HG02840 (cell line): Measurements from ENCODE around the gene UNC5B.

Source experiments
- ATAC-seq: cut with Tn5 transposase; IDR thresholded peaks from one replicate; pipeline ENCODE4 v1.9.1; 2021; ENCODE audit warnings: mild to moderate bottlenecking, moderate library complexity, moderate number of reproducible peaks; ENCODE audit not compliant: unreplicated experiment, low FRiP score

The UNC5B gene

GRCh38 chr10:71309919-71310318, 97.5 kb downstream of the UNC5B start:
- ATAC-seq, result no peak

GRCh38 chr10:71312220-71312619, 99.8 kb downstream of the UNC5B start:
- no peak for ATAC-seq

- ATAC-seq, result no peak
These were observed 100.7 kb downstream of the UNC5B start for GRCh38 chr10:71312811-71313789.

- no peak for ATAC-seq
These were observed 101.8 kb downstream of the UNC5B start for GRCh38 chr10:71314028-71314693.

GRCh38 chr10:71314694-71315225, 102.4 kb downstream of the UNC5B start:
- no peak for ATAC-seq

- ATAC-seq, result no peak
These were observed 103.9 kb downstream of the UNC5B start for GRCh38 chr10:71316056-71316785.

- no peak for ATAC-seq
These were observed 104.4 kb downstream of the UNC5B start for GRCh38 chr10:71316786-71317160.

GRCh38 chr10:71317739-71318138, 105.4 kb downstream of the UNC5B start:
- no peak for ATAC-seq

- peak; percentile 55 for ATAC-seq
These were observed 106.9 kb downstream of the UNC5B start, which contains the start of gene SLC29A3 for GRCh38 chr10:71319042-71319799. Gene SLC29A3 (plus strand): TSS chr10:71319259. CDS start chr10:71319310, 51 bp downstream.

GRCh38 chr10:71319800-71320392, 107.5 kb downstream of the UNC5B start:
- no peak for ATAC-seq

- ATAC-seq, result no peak
These were observed 108.2 kb downstream of the UNC5B start for GRCh38 chr10:71320592-71320991.

- ATAC-seq, result no peak
These were observed 109.0 kb downstream of the UNC5B start for GRCh38 chr10:71321386-71321785.

GRCh38 chr10:71323407-71323806, 111.0 kb downstream of the UNC5B start:
- ATAC-seq, result no peak

GRCh38 chr10:71324743-71325142, 112.4 kb downstream of the UNC5B start:
- no peak for ATAC-seq

GRCh38 chr10:71325267-71325666, 112.9 kb downstream of the UNC5B start:
- no peak for ATAC-seq

- no peak for ATAC-seq
These were observed 114.1 kb downstream of the UNC5B start for GRCh38 chr10:71326464-71326881.

- no peak for ATAC-seq
These were observed 118.5 kb downstream of the UNC5B start for GRCh38 chr10:71330789-71331404.

- ATAC-seq, result no peak
These were observed 119.4 kb downstream of the UNC5B start for GRCh38 chr10:71331736-71332135.

- no peak for ATAC-seq
These were observed 120.1 kb downstream of the UNC5B start for GRCh38 chr10:71332466-71332865.
